MM.1S (cell line): ENCODE measurements around the gene NTM.

Source experiments
- CTCF ChIP-seq: fragments of 300-600 bp; sonication (generic); IDR thresholded peaks from 2 replicates; pipeline ENCODE4 v1.5.1; 2016; ENCODE audit warnings: antibody characterized with exemption, low read length, mixed read lengths
- EZH2 ChIP-seq: fragments of 300-600 bp; sonication (generic); optimal IDR thresholded peaks from 2 replicates; pipeline ENCODE3; 2017; ENCODE audit warnings: low read depth, mild to moderate bottlenecking, antibody characterized with exemption, low read length, mixed read lengths
- EZH2phosphoT487 ChIP-seq: fragments of 300-600 bp; sonication (generic); IDR thresholded peaks from 2 replicates; pipeline ENCODE4 v1.6.1; 2018; ENCODE audit warnings: antibody characterized with exemption, low read length

- TF ChIP-seq CTCF = no peak
- TF ChIP-seq EZH2 = no peak
- TF ChIP-seq EZH2phosphoT487 = no peak
These were observed 777.0 kb downstream of the NTM start for GRCh38 chr11:132147464-132147863.
